SK-N-SH treated with all-trans-retinoic acid at 6 μM for 48 hours (cell line): Measurements from ENCODE around the gene NPIPB2.
"Not testable (repeated sequence)": the region's sequence is repeated elsewhere in the genome, so short reads cannot be mapped to it uniquely, and the experiment has no call there.

Source experiments
- ATAC-seq: fragments of 200-7000 bp; cut with Tn5 transposase; 3 replicates; pipeline ENCODE4 v1.9.1; 2020; ENCODE audit warnings: mild to moderate bottlenecking, moderate library complexity
- ARNTL ChIP-seq: fragments of 450-650 bp; formaldehyde crosslinking; IDR thresholded peaks from 2 replicates; pipeline ENCODE4 v1.5.0; 2020; ENCODE audit warnings: low read depth, mild to moderate bottlenecking, moderate library complexity, borderline replicate concordance
- BACH2 ChIP-seq: fragments of 250-450 bp; sonication (Bioruptor Pico); IDR thresholded peaks from 2 replicates; pipeline ENCODE4 v1.9.0; 2021; ENCODE audit warnings: mild to moderate bottlenecking, borderline replicate concordance
- CSDC2 ChIP-seq: fragments of 250-450 bp; sonication (Bioruptor Pico); IDR thresholded peaks from 2 replicates; pipeline ENCODE4 v1.5.0; 2020; ENCODE audit warnings: mild to moderate bottlenecking, moderate library complexity
- ESRRG ChIP-seq: fragments of 250-450 bp; sonication (Bioruptor Pico); IDR thresholded peaks from 2 replicates; pipeline ENCODE4 v1.6.1; 2021; ENCODE audit warnings: mild to moderate bottlenecking
- GLIS3 ChIP-seq: fragments of 250-450 bp; sonication (Bioruptor Pico); IDR thresholded peaks from 2 replicates; pipeline ENCODE4 v1.5.0; 2020; ENCODE audit warnings: mild to moderate bottlenecking, moderate library complexity
- ISL1 ChIP-seq: fragments of 250-450 bp; sonication (Bioruptor Pico); IDR thresholded peaks from 2 replicates; pipeline ENCODE4 v2.1.2; 2022; ENCODE audit warnings: mild to moderate bottlenecking, moderate library complexity
- OSR1 ChIP-seq: fragments of 250-450 bp; sonication (Bioruptor Pico); IDR thresholded peaks from 2 replicates; pipeline ENCODE4 v1.8.0; 2022; ENCODE audit warnings: moderate library complexity, mild to moderate bottlenecking, inconsistent platforms
- PPARA ChIP-seq: fragments of 250-450 bp; sonication (Bioruptor Pico); IDR thresholded peaks from 2 replicates; pipeline ENCODE4 v1.5.0; 2020; ENCODE audit warnings: mild to moderate bottlenecking, borderline replicate concordance
- RARB ChIP-seq: fragments of 250-450 bp; sonication (Bioruptor Pico); IDR thresholded peaks from 2 replicates; pipeline ENCODE4 v1.8.0; 2021; ENCODE audit warnings: mild to moderate bottlenecking, moderate library complexity
- SNAI2 ChIP-seq: fragments of 250-450 bp; sonication (Bioruptor Pico); IDR thresholded peaks from 2 replicates; pipeline ENCODE4 v1.5.0; 2020; ENCODE audit warnings: mild to moderate bottlenecking, moderate library complexity
- TCF4 ChIP-seq: fragments of 250-450 bp; sonication (Bioruptor Pico); IDR thresholded peaks from 2 replicates; pipeline ENCODE4 v1.8.0; 2021; ENCODE audit warnings: mild to moderate bottlenecking, moderate library complexity, borderline replicate concordance
- TOX ChIP-seq: fragments of 250-450 bp; sonication (Bioruptor Pico); IDR thresholded peaks from 2 replicates; pipeline ENCODE4 v1.8.0; 2021; ENCODE audit warnings: mild to moderate bottlenecking, moderate library complexity, borderline replicate concordance
- ZC3H10 ChIP-seq: fragments of 250-450 bp; sonication (Bioruptor Pico); IDR thresholded peaks from 2 replicates; pipeline ENCODE4 v1.5.1; 2021; ENCODE audit warnings: mild to moderate bottlenecking, moderate library complexity
- ZFP3 ChIP-seq: fragments of 250-450 bp; sonication (Bioruptor Pico); IDR thresholded peaks from 2 replicates; pipeline ENCODE4 v1.5.0; 2020; ENCODE audit warnings: mild to moderate bottlenecking, moderate library complexity
- ZFP30 ChIP-seq: fragments of 450-650 bp; formaldehyde crosslinking; IDR thresholded peaks from 2 replicates; pipeline ENCODE4 v1.5.0; 2022; ENCODE audit warnings: mild to moderate bottlenecking, moderate library complexity
- ZNF565 ChIP-seq: fragments of 450-650 bp; formaldehyde crosslinking; conservative IDR thresholded peaks from 2 replicates; pipeline ENCODE4 v1.5.0; 2020; ENCODE audit warnings: low read depth, mild to moderate bottlenecking, moderate library complexity
- ZNF70 ChIP-seq: fragments of 450-650 bp; formaldehyde crosslinking; IDR thresholded peaks from 2 replicates; pipeline ENCODE4 v1.5.0; 2020; ENCODE audit warnings: mild to moderate bottlenecking, moderate library complexity
- ZNF8 ChIP-seq: fragments of 450-650 bp; formaldehyde crosslinking; IDR thresholded peaks from 2 replicates; pipeline ENCODE4 v1.5.0; 2020; ENCODE audit warnings: mild to moderate bottlenecking, moderate library complexity
- TF ChIP-seq, protein P1 (sequence below): fragments of 250-450 bp; sonication (Bioruptor Pico); IDR thresholded peaks from 2 replicates; pipeline ENCODE4 v1.8.0; 2020; ENCODE audit warnings: mild to moderate bottlenecking, moderate library complexity, borderline replicate concordance
- TF ChIP-seq, protein P2 (sequence below): fragments of 250-450 bp; sonication (Bioruptor Pico); IDR thresholded peaks from 2 replicates; pipeline ENCODE4 v1.5.1; 2020; ENCODE audit warnings: low read depth, mild to moderate bottlenecking, moderate library complexity
- TF ChIP-seq, protein P3 (sequence below): fragments of 250-450 bp; sonication (Bioruptor Pico); IDR thresholded peaks from 2 replicates; pipeline ENCODE4 v1.5.1; 2021; ENCODE audit warnings: mild to moderate bottlenecking, moderate library complexity
- TF ChIP-seq, protein P4 (sequence below): fragments of 250-450 bp; sonication (Bioruptor Pico); IDR thresholded peaks from 2 replicates; pipeline ENCODE4 v1.5.0; 2020; ENCODE audit warnings: mild to moderate bottlenecking, moderate library complexity

The NPIPB2 gene

DNA sequence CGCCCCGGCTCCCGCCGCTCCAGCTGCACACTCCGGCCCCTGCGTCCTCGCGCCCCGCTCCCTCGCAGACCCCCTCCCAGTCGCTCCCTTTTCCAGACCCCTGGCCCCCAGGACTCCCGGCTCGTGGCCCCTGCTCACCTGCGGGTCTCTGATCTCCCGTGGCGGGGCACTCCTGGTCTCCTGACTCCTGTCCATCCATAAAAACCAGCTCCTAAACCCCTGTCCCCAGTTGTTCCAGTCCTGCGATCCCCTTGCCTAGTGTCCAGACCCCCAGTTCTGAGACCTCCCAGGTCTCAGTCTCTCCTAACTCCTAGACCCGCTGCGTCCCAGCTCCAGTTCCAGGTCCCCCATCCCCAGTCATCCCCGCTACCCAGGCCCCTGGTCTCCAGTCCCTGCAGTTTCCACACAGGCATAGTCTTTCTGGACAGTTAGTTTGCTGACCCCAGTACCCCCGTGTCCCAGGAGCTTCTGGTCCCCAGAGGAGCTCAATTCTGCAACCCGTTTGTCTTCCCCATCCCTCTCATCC, 35.1 kb upstream of the NPIPB2 start:
- peak; percentile 29 for ATAC-seq
- TF ChIP-seq TOX (CRISPR knock-in tag), result no peak
- no peak for TF ChIP-seq ZNF70 (CRISPR knock-in tag)
- TF ChIP-seq OSR1 (CRISPR knock-in tag), result no peak
- no peak for TF ChIP-seq ESRRG (CRISPR knock-in tag)
- TF ChIP-seq ISL1 (CRISPR knock-in tag), result no peak
- TF ChIP-seq SNAI2 (CRISPR knock-in tag), result no peak
- TF ChIP-seq, protein P1, sequence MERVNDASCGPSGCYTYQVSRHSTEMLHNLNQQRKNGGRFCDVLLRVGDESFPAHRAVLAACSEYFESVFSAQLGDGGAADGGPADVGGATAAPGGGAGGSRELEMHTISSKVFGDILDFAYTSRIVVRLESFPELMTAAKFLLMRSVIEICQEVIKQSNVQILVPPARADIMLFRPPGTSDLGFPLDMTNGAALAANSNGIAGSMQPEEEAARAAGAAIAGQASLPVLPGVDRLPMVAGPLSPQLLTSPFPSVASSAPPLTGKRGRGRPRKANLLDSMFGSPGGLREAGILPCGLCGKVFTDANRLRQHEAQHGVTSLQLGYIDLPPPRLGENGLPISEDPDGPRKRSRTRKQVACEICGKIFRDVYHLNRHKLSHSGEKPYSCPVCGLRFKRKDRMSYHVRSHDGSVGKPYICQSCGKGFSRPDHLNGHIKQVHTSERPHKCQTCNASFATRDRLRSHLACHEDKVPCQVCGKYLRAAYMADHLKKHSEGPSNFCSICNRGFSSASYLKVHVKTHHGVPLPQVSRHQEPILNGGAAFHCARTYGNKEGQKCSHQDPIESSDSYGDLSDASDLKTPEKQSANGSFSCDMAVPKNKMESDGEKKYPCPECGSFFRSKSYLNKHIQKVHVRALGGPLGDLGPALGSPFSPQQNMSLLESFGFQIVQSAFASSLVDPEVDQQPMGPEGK (CRISPR knock-in tag), result no peak
- TF ChIP-seq GLIS3, result no peak

DNA sequence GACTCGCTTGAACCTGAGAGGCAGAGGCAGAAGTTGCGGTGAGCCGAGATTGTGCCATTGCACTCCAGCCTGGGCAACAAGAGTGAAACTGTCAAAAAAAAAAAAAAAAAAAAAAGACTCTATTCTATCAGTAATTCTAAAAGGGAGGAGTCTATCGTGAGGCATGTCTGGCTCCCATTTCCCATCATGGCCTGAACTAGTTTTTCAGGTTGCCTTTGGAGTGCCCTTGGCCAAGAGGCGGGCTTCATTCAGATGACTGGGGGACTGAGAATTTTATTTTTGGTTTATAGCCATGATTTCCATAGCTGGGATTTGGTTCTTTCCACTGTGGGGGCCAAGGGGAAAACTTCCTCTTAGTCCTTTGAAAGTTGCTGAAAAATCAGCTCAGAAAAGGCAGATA, 31.2 kb upstream of the NPIPB2 start:
- no peak for TF ChIP-seq ARNTL (CRISPR knock-in tag)
- TF ChIP-seq TCF4 (CRISPR knock-in tag), result no peak
- TF ChIP-seq TOX (CRISPR knock-in tag), result no peak
- no peak for TF ChIP-seq ZNF8 (CRISPR knock-in tag)
- no peak for TF ChIP-seq GLIS3
- no peak for TF ChIP-seq ZC3H10 (CRISPR knock-in tag)
- TF ChIP-seq SNAI2 (CRISPR knock-in tag), result no peak
- no peak for TF ChIP-seq ZFP30 (CRISPR knock-in tag)
- TF ChIP-seq ZNF70 (CRISPR knock-in tag), result no peak
- TF ChIP-seq, protein P2, sequence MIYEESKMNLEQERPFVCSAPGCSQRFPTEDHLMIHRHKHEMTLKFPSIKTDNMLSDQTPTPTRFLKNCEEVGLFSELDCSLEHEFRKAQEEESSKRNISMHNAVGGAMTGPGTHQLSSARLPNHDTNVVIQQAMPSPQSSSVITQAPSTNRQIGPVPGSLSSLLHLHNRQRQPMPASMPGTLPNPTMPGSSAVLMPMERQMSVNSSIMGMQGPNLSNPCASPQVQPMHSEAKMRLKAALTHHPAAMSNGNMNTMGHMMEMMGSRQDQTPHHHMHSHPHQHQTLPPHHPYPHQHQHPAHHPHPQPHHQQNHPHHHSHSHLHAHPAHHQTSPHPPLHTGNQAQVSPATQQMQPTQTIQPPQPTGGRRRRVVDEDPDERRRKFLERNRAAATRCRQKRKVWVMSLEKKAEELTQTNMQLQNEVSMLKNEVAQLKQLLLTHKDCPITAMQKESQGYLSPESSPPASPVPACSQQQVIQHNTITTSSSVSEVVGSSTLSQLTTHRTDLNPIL (CRISPR knock-in tag), result no peak
- TF ChIP-seq, protein P3, sequence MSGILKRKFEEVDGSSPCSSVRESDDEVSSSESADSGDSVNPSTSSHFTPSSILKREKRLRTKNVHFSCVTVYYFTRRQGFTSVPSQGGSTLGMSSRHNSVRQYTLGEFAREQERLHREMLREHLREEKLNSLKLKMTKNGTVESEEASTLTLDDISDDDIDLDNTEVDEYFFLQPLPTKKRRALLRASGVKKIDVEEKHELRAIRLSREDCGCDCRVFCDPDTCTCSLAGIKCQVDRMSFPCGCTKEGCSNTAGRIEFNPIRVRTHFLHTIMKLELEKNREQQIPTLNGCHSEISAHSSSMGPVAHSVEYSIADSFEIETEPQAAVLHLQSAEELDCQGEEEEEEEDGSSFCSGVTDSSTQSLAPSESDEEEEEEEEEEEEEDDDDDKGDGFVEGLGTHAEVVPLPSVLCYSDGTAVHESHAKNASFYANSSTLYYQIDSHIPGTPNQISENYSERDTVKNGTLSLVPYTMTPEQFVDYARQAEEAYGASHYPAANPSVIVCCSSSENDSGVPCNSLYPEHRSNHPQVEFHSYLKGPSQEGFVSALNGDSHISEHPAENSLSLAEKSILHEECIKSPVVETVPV (CRISPR knock-in tag), result no peak
- TF ChIP-seq, protein P4, sequence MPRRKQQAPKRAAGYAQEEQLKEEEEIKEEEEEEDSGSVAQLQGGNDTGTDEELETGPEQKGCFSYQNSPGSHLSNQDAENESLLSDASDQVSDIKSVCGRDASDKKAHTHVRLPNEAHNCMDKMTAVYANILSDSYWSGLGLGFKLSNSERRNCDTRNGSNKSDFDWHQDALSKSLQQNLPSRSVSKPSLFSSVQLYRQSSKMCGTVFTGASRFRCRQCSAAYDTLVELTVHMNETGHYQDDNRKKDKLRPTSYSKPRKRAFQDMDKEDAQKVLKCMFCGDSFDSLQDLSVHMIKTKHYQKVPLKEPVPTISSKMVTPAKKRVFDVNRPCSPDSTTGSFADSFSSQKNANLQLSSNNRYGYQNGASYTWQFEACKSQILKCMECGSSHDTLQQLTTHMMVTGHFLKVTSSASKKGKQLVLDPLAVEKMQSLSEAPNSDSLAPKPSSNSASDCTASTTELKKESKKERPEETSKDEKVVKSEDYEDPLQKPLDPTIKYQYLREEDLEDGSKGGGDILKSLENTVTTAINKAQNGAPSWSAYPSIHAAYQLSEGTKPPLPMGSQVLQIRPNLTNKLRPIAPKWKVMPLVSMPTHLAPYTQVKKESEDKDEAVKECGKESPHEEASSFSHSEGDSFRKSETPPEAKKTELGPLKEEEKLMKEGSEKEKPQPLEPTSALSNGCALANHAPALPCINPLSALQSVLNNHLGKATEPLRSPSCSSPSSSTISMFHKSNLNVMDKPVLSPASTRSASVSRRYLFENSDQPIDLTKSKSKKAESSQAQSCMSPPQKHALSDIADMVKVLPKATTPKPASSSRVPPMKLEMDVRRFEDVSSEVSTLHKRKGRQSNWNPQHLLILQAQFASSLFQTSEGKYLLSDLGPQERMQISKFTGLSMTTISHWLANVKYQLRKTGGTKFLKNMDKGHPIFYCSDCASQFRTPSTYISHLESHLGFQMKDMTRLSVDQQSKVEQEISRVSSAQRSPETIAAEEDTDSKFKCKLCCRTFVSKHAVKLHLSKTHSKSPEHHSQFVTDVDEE (CRISPR knock-in tag), result no peak
- no peak for TF ChIP-seq PPARA (CRISPR knock-in tag)
- ATAC-seq, result no peak

DNA sequence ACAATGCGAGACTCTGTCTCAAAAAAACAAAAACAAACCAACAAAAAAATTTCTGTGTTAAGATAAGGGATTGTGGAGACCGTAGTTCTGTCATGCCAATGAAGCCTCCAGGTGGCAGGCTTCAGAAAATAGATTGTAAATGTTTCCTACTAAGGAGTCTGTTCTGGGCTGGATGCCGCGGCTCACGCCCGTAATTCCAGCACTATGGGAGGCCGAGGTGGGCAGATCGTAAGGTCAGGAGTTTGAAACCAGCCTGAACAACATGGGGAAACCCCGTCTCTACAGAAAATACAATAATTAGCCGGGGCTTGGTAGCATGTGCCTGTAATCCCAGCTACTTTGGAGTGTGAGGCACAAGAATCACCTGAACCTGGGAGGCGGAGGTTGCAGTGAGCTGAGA, 30.3 kb upstream of the NPIPB2 start:
- ATAC-seq, result no peak
- TF ChIP-seq BACH2 (CRISPR knock-in tag) (no peak), OSR1 (CRISPR knock-in tag) (no peak), ZNF70 (CRISPR knock-in tag) (no peak), ZFP3 (no peak), ZC3H10 (CRISPR knock-in tag) (no peak), RARB (CRISPR knock-in tag) (no peak), PPARA (CRISPR knock-in tag) (no peak), TCF4 (CRISPR knock-in tag) (no peak), ESRRG (CRISPR knock-in tag) (no peak), GLIS3 (no peak), ZNF8 (CRISPR knock-in tag) (no peak), CSDC2 (CRISPR knock-in tag) (no peak), ZNF565 (CRISPR knock-in tag) (no peak), ISL1 (CRISPR knock-in tag) (no peak)
- TF ChIP-seq, protein P4 (CRISPR knock-in tag), result no peak
- TF ChIP-seq, protein P3 (CRISPR knock-in tag), result no peak

DNA sequence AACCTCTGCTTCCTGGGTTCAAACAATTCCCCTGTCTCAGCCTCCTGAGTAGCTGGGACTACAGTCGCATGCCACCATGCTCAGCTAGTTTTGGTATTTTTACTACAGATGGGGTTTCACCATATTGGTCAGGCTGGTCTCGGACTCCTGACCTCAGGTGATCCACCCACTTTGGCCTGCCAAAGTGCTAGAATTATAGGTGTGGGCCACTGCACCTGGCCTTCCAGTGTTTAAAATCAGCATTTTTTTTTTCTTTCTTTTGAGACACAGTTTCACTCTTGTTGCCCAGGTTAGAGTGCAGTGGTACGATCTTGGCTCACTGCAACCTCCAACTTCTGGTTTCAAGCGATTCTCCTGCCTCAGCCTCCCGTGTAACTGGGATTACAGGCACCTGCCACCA, 28.4 kb upstream of the NPIPB2 start:
- not testable (repeated sequence) for ATAC-seq
